Vagina (tissue), 2 donors: ENCODE data around the gene WWTR1. TPM values are rescaled to one million over a fixed set of nuclear protein-coding genes. Genes with fewer than 3 reads are reported as not detected.

Experiments used
- DNase-seq, 2 donors: peaks; one replicate each; pipeline ENCODE4 v3.0.0-alpha.2; 2017; ENCODE audit errors: extremely low spot score in 2 of 2
- H3K27ac ChIP-seq: fragments of 200-600 bp; sonication (generic); one replicate; pipeline ENCODE4 v1.5.1; 2019
- H3K27me3 ChIP-seq: fragments of 200-600 bp; sonication (generic); one replicate; pipeline ENCODE4 v1.5.1; 2019
- H3K36me3 ChIP-seq, 2 donors: fragments of 200-600 bp; sonication (generic); one replicate each; pipeline ENCODE4 v1.5.1; 2017 to 2019
- H3K4me1 ChIP-seq: fragments of 200-600 bp; sonication (generic); one replicate; pipeline ENCODE4 v1.5.1; 2019
- H3K4me3 ChIP-seq, 2 donors: fragments of 200-600 bp; sonication (generic); 1 replicate in 1 of 2; 2 replicates in 1 of 2; pipeline ENCODE4 v1.5.1; 2016 to 2019
- H3K9me3 ChIP-seq: fragments of 200-600 bp; sonication (generic); one replicate; pipeline ENCODE4 v1.5.1; 2019
- POLR2A ChIP-seq, 2 donors: fragments of 450-650 bp; IDR thresholded peaks; one replicate each; pipeline ENCODE4 v1.6.1; 2017; ENCODE audit warnings: antibody characterized with exemption in 2 of 2, mild to moderate bottlenecking in 2 of 2, moderate library complexity in 2 of 2
- POLR2AphosphoS5 ChIP-seq, 2 donors: sonication (generic); formaldehyde crosslinking; IDR thresholded peaks; one replicate each; pipeline ENCODE4 v1.9.0; 2017; ENCODE audit warnings: antibody characterized with exemption in 2 of 2, mild to moderate bottlenecking in 2 of 2, low read depth in 1 of 2; ENCODE audit not compliant: insufficient read depth in 1 of 2
- intact Hi-C: fragments of 100-400 bp; cut with DNase I; formaldehyde crosslinking; loops from one replicate; pipeline ENCODE4 v1.15.1; 2023
- total RNA-seq: library from RNA; depleted of rRNA; stranded (reverse); fragments of >200 nt; gene quantifications from one replicate; pipeline ENCODE4 v1.2.3, GENCODE V29; 2016
- TF ChIP-seq, protein P1 (sequence below), 3 experiments: fragments of 450-650 bp in 2 of 3; fragments of 200-600 bp in 1 of 3; sonication (generic) in 1 of 3; IDR thresholded peaks; one replicate each; pipeline ENCODE4 v1.5.1; 2017 to 2019; ENCODE audit warnings: antibody characterized with exemption in 3 of 3, mild to moderate bottlenecking in 2 of 3, moderate library complexity in 2 of 3

The WWTR1 gene
- total RNA-seq, 1 donor from 2014 or later: 181 TPM

DNA sequence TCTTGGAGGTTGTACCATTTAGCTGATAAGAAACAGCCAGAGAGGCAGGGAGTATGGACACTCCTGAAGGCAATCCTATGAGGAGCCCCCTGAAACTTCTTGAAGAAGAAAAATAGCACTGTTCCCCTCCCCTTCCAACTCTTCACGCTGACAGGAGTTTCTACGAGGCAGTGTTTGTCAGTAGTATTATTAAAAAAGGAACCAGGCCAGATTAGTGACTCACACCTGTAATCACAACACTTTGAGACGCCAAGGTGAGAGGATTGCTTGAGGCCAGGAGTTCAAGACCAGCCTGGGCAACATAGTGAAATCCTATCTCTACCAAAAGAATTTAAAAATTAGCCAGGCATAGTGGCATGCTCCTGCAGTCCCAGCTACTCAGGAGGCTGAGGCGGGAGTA is 38.7 kb downstream of the WWTR1 start:
- DNase-seq: no peak
- peak overlapping the region; percentile 45 for H3K27ac ChIP-seq
- H3K9me3 ChIP-seq: no peaks in the 10 kb centered on the region
- no peaks in the 10 kb centered on the region for H3K27me3 ChIP-seq
- peaks cover 65% of the 10 kb centered on the region for H3K4me1 ChIP-seq
- intact Hi-C loops: no loop called here
- H3K4me3 ChIP-seq: no peak overlapping the region
- no peaks in the 10 kb centered on the region for H3K36me3 ChIP-seq
- TF ChIP-seq POLR2AphosphoS5 (IDR thresholded peaks at IDR 0.05; ENCODE audit: insufficient read depth in 1 of 2, low read depth in 1 of 2) (no peak), POLR2A (IDR thresholded peaks at IDR 0.05) (no peak)
- TF ChIP-seq, protein P1, sequence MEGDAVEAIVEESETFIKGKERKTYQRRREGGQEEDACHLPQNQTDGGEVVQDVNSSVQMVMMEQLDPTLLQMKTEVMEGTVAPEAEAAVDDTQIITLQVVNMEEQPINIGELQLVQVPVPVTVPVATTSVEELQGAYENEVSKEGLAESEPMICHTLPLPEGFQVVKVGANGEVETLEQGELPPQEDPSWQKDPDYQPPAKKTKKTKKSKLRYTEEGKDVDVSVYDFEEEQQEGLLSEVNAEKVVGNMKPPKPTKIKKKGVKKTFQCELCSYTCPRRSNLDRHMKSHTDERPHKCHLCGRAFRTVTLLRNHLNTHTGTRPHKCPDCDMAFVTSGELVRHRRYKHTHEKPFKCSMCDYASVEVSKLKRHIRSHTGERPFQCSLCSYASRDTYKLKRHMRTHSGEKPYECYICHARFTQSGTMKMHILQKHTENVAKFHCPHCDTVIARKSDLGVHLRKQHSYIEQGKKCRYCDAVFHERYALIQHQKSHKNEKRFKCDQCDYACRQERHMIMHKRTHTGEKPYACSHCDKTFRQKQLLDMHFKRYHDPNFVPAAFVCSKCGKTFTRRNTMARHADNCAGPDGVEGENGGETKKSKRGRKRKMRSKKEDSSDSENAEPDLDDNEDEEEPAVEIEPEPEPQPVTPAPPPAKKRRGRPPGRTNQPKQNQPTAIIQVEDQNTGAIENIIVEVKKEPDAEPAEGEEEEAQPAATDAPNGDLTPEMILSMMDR (IDR thresholded peaks at IDR 0.05): no peak

DNA sequence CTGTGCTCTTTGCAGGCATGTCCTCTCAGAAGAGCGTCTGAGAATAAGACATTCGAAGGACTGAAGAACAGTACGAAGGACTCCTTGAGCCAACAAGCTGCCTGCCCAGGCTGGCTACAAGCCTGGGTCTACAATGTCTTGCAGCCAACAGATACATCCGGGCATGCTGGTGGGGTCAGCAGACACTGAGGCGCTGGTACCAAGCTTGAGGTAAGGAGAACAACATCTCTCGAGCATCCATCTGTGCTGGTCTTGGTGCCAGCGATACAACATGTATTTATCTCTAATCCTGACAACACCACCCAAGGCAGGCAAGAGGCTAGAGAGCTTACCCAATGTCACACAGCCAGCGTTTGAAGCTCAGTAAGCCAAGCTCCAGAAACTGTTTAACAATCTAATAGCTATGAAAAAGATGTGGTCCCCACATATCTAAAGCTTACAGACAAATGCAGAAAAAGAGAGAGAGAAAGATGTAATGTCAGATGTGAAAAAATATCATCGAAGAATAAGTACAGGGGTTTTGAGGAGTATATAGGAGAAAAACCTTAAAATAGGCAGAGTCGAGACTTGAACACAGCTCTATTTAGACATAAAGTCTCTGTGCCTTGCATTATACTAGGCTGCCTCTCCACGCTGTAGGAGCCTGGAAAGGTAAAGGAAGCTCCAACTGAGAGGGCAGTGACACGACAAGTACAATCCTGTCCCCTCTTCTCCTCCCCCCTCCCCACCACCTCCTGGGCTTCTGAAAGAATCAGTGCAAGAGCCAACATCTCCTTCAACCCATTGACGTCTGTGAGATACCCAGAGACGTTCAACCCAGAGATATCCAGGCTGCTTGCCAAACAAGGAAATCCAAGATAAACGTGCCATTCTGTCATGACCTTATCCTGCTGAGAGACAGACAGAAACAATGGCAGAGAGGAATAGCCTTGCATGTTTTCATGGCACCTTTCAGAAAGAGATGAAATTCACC is 39.4 kb downstream of the WWTR1 start:
- H3K36me3 ChIP-seq: no peaks in the 10 kb centered on the region
- DNase-seq: no peak
- no peaks in the 10 kb centered on the region for H3K27me3 ChIP-seq
- TF ChIP-seq, protein P1 (IDR thresholded peaks at IDR 0.05): no peak
- TF ChIP-seq POLR2A (IDR thresholded peaks at IDR 0.05): no peak
- peak overlapping the region; percentile 45 for H3K27ac ChIP-seq
- H3K9me3 ChIP-seq: no peaks in the 10 kb centered on the region
- intact Hi-C loops: no loop called here
- H3K4me1 ChIP-seq: peaks cover 65% of the 10 kb centered on the region
- H3K4me3 ChIP-seq: no peak overlapping the region

GRCh38 chr3:149615731-149616221 is 42.0 kb downstream of the WWTR1 start:
- Histone ChIP-seq H3K4me3 (no peak overlapping the region), H3K27me3 (no peaks in the 10 kb centered on the region), H3K4me1 (peaks cover 70% of the 10 kb centered on the region), H3K9me3 (no peaks in the 10 kb centered on the region), H3K27ac (peak overlapping the region; percentile 47), H3K36me3 (no peaks in the 10 kb centered on the region)
- DNase-seq: no peak
- intact Hi-C loops: no loop called here
- TF ChIP-seq, protein P1 (IDR thresholded peaks at IDR 0.05): no peak
- TF ChIP-seq POLR2AphosphoS5 (IDR thresholded peaks at IDR 0.05; ENCODE audit: insufficient read depth in 1 of 2, low read depth in 1 of 2): peak in 1 of 2 donors; percentile 87

GRCh38 chr3:149613988-149614387 is 43.8 kb downstream of the WWTR1 start:
- TF ChIP-seq, protein P1 (IDR thresholded peaks at IDR 0.05): no peak
- TF ChIP-seq POLR2A (IDR thresholded peaks at IDR 0.05) (no peak), POLR2AphosphoS5 (IDR thresholded peaks at IDR 0.05; ENCODE audit: insufficient read depth in 1 of 2, low read depth in 1 of 2) (no peak)
- no peaks in the 10 kb centered on the region for H3K9me3 ChIP-seq
- H3K4me3 ChIP-seq: no peak overlapping the region
- no peak overlapping the region for H3K27ac ChIP-seq
- intact Hi-C loops: no loop called here
- no peak for DNase-seq
- H3K4me1 ChIP-seq: peaks cover 68% of the 10 kb centered on the region
- H3K27me3 ChIP-seq: no peaks in the 10 kb centered on the region
- H3K36me3 ChIP-seq: no peaks in the 10 kb centered on the region

DNA sequence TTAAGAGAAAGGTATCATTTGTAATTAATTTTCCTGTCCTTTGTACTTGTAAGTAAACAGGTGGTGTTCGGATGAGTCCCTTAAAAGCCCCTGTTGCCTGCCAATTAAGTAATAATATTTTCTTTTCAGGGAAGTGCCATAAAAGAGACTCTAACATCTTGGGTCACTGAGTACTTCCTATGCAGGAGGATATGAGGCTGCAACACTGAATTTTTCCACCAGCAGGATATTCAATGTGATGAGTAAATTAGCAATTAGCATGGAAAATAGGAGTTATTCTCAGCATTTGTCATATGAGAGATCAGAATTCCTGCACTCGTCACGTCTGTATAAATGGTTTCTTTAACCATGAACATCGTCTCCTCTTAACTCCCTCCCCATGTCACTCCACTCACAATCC is 45.4 kb downstream of the WWTR1 start:
- intact Hi-C loops: no loop called here
- TF ChIP-seq, protein P1 (IDR thresholded peaks at IDR 0.05): no peak
- peaks cover 52% of the 10 kb centered on the region for H3K4me1 ChIP-seq
- H3K27me3 ChIP-seq: no peaks in the 10 kb centered on the region
- H3K36me3 ChIP-seq: no peaks in the 10 kb centered on the region
- DNase-seq: no peak
- no peak overlapping the region for H3K4me3 ChIP-seq
- no peaks in the 10 kb centered on the region for H3K9me3 ChIP-seq
- no peak overlapping the region for H3K27ac ChIP-seq
